ENCODE measurements around the gene TFDP1.
"Not testable (repeated sequence)": the region's sequence is repeated elsewhere in the genome, so short reads cannot be mapped to it uniquely, and the experiment has no call there.

TFDP1 gene

GRCh38 chr13:113550453-113550852 is 34.1 kb upstream of the TFDP1 start:
- DNase-seq (ENCODE audit: low read depth): no peak

GRCh38 chr13:113551081-113552000 is 33.2 kb upstream of the TFDP1 start:
- DNase-seq (ENCODE audit: low read depth): no peak

- DNase-seq (ENCODE audit: low read depth): no peak
These were observed 32.5 kb upstream of the TFDP1 start for GRCh38 chr13:113552079-113552478.

GRCh38 chr13:113552786-113553434 is 31.6 kb upstream of the TFDP1 start:
- no peak for DNase-seq (ENCODE audit: low read depth)

- DNase-seq (ENCODE audit: low read depth): no peak
These were observed 30.8 kb upstream of the TFDP1 start for GRCh38 chr13:113553511-113554332.

GRCh38 chr13:113554333-113554700 is 30.2 kb upstream of the TFDP1 start:
- no peak for DNase-seq (ENCODE audit: low read depth)

GRCh38 chr13:113555141-113555540 is 29.4 kb upstream of the TFDP1 start:
- DNase-seq (ENCODE audit: low read depth): no peak

GRCh38 chr13:113557013-113557412 is 27.5 kb upstream of the TFDP1 start:
- DNase-seq (ENCODE audit: low read depth): no peak

- no peak for DNase-seq (ENCODE audit: low read depth)
These were observed 26.1 kb upstream of the TFDP1 start for GRCh38 chr13:113558461-113558860.

- no peak for DNase-seq (ENCODE audit: low read depth)
These were observed 25.5 kb upstream of the TFDP1 start for GRCh38 chr13:113559061-113559460.

GRCh38 chr13:113559901-113560644 is 24.5 kb upstream of the TFDP1 start:
- no peak for DNase-seq (ENCODE audit: low read depth)

- no peak for DNase-seq (ENCODE audit: low read depth)
These were observed 23.7 kb upstream of the TFDP1 start for GRCh38 chr13:113560645-113561416.

GRCh38 chr13:113561417-113562084 is 23.0 kb upstream of the TFDP1 start:
- no peak for DNase-seq (ENCODE audit: low read depth)

GRCh38 chr13:113562085-113562749 is 22.3 kb upstream of the TFDP1 start:
- DNase-seq (ENCODE audit: low read depth): peak; percentile 17

GRCh38 chr13:113562844-113563243 is 21.7 kb upstream of the TFDP1 start:
- DNase-seq (ENCODE audit: low read depth): no peak

GRCh38 chr13:113563511-113563910 is 21.0 kb upstream of the TFDP1 start:
- DNase-seq (ENCODE audit: low read depth): not testable (repeated sequence)

GRCh38 chr13:113564331-113565023 is 20.1 kb upstream of the TFDP1 start:
- no peak for DNase-seq (ENCODE audit: low read depth)

- DNase-seq (ENCODE audit: low read depth): no peak
These were observed 18.9 kb upstream of the TFDP1 start for GRCh38 chr13:113565526-113566226.

- no peak for DNase-seq (ENCODE audit: low read depth)
These were observed 18.4 kb upstream of the TFDP1 start for GRCh38 chr13:113566227-113566561.
